Stimulated activated CD4-positive, alpha-beta T cell treated with anti-CD3 and anti-CD28 coated beads, Interleukin-1b, Interleukin-23, amount 100 ng/mL, for 1 hour (primary cell): ENCODE results near the gene CEP78.

Experiments used
- DNase-seq, 2 donors: peaks; one replicate each; pipeline ENCODE4 v3.0.0-alpha.2; 2020; ENCODE audit warnings: low read depth in 2 of 2

CEP78 gene

DNA sequence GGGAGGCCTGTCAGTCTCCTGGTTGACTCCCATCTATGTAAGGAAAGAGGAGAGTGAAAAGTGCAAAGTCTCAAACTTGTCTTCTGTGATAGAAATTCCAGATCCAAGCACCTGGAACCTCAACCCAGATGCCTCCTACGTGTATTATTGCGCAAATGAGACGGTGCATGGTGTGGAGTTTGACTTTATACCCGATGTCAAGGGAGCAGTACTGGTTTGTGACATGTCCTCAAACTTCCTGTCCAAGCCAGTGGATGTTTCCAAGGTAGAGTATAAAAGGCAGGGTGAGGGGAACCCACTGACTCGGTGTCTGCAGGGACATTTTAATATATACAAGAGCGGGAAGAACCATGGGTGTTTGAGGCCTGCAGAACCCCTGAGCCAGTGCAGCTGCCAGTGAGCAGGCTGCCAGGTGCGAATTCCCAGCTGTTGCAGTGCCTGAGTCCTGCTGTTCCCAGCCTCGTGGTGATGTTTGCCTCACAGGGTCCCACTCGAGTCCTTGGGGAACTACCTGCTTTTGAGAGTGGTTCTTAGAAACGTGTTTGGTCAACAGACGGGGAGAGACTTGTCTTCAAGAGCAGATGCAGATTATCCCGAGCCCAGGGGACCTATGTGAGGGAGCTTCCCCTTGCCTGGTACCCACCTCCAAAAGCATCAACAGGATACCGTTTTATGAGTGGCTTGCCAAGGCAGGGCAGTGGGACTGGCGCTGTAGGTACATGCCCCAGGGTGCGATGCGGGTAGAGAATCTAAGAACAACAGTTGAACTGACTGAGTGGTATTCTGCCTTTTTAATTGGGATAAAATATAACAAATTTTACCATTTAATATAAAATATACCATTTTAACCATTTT lies 70.6 kb downstream of the CEP78 start:
- no peak for DNase-seq

DNA sequence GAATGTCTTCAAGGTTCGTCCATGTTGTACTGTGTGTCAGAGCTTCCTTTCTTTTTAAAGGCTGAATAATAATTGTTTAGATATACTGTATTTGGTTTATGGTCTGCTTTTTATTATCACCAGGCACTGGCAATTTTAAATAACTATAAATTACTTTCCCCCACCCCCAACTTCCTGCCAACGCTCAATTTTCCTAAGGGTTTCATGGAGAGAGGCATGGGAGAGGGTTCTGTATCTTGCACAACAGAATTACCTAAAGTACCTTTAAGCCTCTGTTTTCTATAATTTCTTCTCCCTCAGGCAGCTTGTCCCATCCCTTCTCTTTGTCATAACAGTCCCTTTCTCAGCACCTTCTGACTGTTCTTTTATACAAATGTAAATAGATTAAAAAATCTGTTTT lies 71.5 kb downstream of the CEP78 start:
- DNase-seq = no peak

DNA sequence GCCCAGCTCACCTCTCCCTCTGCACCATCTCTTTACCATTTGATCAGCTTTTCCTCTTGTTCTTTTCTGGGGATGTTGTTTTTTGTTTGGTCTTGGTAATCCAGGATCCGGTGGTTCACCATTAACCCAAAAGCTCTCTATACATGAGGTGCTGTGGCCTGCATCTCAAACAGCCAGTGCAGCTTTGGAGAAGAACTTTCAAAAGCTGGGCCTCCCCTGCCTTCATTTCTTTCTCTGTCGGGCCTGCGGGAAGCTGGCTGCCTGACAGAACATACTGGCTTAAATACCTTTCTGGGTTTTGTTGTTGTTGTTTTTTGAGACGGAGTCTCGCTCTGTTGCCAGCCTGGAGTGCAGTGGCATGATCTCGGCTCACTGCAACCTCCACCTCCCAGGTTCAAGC lies 73.2 kb downstream of the CEP78 start:
- DNase-seq = no peak

DNA sequence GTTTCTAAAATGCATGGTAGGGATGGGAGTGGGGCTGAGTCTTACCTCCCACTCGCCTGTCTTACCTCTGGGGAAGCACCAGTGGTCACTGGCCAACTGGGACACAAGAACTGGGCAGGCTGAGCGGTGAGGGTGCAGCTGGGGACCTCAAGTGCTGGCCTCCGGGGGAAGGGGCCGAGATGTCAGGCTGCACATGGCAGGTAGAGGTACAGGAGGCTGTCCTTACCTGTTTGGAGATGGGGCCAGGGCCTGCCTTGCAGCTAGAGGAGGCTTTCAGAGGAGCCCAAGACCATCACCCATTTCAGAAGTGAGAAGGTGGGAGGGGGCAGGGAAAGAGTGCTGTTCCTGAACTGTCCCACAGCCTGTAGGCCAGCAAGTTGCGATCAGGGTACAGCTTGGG lies 75.2 kb downstream of the CEP78 start:
- no peak for DNase-seq

DNA sequence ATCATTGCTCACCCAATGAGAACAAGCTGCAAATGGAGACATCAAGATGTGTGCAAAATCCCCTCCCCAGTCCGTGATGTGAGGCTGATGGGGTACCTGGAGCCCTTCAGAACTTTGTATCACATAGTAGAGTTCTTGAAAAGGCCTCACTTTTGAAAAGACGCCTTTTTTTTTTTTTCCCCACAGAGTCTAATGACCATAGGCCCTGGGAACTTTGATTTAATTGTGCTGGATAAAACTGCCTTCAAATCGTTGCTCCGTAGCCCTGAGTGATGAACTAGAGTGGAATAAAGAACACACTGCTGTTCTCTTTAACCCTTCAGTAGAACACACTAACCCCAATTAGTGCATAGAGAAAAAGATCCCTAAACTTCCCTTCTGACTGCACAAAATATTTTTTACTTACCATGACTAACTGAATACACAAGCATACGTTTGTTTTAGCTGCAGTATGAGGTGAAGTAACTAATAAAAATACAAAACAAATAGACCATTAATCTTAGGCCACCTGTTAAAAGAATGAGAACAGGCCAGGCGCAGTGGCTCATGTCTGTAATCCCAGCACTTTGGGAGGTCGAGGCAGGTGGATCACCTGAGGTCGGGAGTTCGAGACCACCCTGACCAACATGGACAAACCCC lies 76.1 kb downstream of the CEP78 start:
- DNase-seq = no peak

DNA sequence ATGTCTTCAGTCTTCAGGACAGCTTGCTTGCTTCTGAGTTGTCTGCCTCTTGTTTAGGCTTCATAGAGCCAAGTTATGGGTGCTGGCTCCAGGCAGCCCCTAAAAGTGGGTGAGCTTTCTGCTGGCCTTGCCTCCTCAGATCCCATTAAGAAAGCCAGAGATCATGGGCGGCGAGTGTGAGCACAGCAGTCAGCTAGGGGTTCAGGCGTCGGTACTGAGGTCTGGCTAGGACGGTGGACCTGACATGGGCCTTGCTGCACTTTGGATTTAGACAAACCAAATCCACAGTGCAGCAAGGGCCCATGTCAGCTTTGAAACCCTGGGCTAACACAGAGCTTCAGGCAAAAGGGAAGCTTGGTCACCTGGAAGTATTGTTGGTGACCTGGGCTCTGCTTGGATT lies 78.7 kb downstream of the CEP78 start:
- DNase-seq = no peak

DNA sequence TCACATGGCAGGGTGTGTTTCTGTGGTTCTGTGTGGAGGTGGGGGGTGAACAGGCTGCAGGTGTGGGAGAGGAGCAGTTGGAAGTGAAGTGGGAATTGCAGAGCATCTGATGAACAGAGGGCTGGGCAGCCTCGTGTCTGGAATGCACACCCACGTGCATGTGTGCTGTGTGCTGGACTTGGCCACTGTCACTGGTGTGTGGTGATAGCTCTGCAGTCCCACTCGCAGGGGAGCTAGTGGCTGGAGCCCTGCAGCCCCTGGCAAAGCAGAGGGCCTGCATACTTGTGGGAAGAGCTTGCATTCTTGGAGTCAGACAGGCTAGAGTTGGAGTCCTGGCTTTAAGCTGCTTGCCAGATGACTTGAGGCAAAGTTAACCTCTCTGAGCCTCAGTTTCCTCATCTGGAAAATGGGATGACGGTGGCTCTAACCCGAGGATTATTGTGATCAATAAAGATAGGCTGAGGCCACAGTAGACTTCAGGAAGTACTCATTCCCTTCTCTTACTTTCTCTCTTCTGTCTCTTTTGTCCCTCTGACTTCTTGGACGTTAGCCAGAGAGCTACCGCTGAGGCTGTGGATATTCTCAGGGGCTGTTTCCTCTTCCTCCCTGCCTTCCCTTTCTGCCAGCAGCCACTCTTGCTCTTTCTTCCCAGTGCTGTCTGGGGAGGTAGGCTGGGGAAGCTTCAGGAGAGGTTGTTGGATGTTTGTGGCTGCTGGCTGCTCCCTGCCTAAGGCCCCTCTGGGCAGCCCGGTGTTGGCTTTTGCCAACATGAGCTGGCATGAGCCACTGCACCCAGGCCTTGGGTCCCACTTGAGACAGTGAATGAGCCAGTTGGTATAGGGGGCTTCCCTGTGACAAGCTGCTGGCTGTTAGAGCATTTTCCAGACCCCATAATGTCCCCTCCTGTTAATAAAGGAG lies 79.3 kb downstream of the CEP78 start:
- no peak for DNase-seq

DNA sequence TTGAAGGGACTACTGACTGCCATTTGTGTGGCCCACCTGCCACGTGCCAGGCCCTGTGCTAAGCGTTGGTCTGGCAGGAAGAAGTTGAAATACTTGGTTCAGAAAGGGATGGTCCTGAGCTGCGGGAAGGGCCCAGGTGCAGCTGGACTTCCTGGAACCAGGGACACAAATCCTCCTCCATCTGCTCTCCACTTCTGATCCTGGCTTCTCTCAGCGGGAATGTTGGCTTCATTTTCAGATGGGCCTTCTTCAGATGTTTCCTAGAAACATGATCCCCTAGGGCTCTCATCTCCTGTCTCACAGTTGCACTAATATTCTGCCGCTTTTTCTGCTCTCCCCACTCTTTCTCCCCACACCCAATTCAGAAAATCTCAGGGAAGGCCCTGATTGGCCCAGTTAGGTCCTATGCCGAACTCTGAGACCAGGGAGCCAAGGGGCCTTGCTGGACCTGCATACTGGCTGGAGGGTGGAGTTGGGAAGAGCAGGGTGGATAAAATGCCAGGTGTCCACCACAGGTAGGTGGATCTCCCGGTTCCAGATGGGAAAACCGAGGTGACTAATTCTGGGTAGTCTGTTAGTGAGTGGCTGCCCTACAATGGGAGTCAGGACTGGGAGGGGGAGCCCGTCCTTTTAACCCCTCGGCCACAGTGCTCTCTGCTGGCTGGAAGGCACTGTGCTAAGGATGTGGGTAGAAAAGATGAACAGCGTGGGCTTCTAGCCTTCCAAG lies 80.5 kb downstream of the CEP78 start:
- no peak for DNase-seq

DNA sequence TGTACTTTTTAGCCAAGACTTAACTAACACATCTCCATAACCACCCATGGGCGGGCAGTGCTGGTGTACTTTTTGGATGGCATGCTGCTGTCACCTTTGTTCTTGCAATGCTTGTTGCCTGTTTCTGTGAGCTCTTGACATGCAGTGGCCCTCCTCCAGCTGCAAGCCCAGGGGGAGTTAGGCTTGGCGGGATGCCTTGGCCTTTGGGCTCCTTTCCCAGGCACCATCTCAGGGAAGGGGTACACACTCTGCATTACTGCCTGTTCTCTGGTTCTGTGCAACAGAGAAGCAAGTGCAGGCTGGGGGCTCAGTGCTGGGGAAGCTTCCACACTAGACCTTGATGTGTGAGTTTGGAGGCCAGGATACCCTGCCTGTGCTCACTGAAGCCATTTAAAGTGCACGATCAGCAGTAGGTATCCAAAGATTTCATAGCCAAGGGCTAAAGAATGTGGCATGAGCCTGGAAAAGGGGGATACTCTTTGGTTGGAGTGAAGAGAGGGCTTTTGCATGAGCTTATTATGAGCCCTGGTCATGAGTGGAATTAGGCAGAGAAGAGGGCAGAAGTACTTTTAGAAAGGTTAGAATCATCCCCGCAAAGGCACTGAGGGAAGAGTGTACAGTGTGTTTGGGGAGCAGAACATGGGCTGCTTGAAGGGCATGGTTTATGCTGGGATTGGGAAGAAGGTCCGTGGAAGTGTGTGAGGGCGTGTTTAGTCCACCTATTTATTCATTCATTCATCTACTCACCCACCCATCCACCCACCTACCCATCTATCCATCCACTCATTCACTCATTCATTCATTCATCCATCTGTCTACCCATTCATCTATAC lies 83.5 kb downstream of the CEP78 start:
- DNase-seq = no peak

DNA sequence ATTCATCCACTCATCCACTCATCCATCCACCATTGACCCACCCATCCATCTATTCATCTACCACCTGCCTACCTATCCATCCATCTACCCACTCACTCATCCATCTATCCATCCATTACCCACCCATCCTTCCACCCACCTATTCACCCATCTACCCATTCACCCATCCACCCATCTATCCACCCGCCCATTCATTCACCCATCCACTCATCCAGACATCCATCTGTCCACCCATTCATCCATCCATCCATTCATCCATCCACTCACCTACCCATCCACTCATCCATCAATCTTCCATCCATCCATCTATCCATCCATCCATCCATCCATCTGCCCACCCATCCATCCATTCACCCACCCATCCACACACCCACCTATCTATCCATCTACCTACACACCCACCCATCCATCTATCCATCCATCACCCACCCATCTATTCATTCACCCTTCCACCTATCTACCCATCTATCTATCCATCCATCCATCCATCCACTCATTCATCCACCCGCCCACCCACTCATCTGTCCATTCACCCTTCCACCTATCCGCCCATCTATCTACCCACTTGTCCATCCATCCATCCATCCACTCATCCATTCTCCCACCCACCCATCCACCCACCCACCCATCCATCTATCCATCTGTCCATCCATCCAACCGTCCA lies 84.3 kb downstream of the CEP78 start:
- DNase-seq = no peak

DNA sequence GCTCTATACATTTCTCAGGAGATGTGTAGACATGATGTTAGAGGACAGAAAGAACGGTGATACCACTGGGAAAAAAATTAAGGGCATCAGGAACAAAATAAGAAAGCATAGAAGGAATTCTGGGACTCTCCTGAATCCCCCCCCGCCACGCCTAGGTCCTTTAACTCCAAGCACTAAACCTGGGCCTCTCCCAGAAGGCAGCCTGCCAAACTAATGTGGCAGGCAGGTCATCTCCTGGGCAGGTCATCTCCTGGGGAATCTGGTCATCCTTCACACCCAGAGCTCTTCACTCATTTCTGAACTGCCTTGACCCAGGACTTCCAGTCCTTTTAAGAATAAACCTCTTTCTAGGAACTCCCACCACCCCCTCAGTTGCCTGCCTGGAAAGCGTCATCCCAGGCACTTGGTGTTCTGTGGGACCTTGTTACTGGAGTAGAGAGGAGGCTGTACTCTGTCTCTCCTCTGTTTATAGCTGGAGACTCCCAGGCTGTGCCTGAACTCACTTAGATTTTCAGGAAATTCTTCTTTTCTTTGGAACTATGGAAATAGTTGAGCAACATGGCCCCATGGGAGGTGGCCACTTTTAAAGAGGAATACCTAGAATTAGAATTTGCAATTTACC lies 85.1 kb downstream of the CEP78 start:
- no peak for DNase-seq

DNA sequence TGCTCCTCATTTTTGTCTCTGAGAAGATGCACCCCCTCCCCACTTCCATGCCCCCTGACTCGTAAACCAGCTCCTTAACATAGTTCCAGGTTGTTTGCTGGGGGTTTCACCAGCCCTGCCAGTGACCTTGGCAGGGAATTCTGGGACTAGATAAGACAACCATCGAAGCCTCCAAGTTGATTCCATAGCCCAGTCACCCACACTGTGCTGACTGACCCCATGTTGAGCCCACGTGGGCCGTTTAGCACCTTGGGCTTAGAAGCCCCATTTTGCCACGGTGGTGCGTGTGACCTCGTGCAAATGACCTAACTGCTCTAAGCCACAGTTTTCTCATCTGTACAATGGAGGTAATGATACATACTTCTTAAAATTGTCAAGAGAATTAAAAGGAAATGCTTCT lies 85.6 kb downstream of the CEP78 start:
- DNase-seq = no peak

DNA sequence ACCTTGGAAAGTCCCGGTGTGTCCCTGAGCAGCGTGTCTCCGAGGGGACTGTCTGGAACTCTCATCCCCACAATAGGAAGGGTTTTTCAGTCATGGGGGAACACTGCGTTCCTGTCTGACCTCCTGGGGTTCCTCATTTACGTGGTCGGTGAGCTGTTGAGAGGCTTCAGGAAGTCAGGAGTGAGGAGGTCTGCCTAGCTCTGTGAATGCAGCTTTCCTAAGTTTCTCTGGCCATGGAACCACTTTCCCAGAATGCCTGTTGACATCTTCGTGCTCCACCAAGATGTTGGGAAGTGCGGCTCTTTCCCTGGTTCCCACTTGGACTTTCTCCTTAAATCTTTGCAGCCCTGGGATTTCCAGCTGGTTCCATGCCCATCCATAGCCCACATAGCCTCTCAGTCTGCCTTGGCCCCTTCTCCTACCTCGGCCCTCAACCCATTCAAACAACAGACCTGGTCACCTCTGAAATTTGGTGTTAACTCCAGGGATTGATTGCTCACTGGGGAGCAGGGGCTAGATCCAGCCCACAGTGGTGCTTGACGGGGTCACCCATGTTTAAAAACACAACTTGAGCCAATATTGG lies 88.3 kb downstream of the CEP78 start:
- no peak for DNase-seq

DNA sequence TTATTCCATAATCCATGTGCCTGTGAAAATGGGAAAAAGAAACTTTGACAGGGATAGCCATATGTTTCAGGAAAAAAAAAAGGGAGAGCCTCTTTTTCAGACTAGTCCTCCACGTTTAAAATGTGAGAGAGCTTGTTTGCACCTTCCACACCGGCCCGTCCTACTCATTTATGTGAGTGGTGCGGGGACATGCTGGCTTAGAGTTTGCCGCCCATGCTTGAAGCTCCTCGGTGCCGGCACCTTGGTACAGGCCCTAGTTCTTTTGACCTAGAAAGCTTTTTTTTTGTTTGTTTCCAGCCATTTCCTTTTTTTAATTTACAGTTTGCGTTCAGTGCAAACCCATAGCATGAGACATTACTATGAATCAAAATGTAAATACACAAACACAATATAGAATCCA lies 88.8 kb downstream of the CEP78 start:
- no peak for DNase-seq

DNA sequence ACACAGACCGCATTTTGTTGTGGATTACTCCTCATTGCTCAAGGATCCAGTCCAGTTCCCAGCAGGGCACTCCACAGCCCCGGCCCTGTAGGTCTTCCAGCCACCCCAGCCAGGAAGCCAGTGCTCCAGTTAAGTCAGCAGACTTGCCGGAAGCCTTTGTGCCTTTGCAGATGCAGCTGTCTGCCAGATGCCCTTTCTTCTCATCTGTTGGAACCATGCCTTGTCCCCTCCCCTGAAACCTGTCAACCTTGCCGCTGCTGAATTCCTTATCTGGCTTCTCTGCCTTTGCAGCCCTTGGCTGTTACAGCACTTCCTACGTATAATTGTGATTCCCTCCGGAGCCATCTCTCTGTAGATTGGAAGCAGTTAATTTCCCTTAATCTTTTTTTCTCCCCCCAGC lies 89.5 kb downstream of the CEP78 start:
- no peak for DNase-seq

DNA sequence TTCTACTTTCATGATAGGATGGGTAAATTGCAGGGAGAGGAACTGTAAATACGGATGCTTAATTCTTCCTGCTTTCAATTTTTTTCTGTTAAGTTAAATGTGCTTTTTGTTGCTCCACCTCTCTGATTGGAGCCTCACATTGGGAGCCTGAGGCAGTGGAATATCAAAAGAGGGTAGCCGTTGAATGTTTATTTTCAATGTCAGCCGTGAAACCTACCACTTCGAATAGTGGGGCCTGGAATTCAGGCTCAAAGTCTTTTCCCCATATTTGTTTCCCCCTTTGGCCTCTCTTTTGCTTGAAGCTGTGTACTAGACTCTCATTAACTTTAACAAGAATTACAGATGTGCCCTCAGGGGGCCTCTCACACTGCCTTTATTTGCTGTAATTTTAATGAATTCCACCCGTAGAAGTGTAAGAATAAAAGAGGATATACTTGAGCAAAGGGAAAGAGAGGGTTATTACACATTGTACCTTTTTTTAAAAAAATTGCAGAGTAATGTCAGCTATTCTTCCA lies 90.0 kb downstream of the CEP78 start:
- DNase-seq = no peak

DNA sequence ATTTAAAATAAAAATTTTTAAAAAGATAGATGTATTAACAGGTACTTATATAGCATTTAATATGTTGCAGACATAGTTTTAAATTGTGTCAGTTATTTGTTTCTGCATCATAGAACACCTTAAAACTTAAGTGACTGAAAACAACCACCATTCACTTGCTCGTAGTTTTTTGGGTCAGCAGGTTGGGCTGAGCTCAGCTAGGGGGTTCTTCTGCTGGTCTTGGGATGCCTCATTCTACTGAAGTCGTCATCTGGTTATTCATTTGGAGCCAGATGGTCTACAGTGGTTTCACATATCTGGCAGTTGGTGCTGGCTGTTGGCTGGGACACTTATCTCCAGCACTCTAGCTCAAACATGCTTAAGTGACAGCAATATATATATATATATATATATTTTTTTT lies 90.7 kb downstream of the CEP78 start:
- DNase-seq = no peak
